Measurements from ENCODE around the gene RAD51B. TPM values are rescaled to one million over a fixed set of nuclear protein-coding genes. Genes with fewer than 3 reads are reported as not detected.

Gene RAD51B
- total RNA-seq, 1 donor from 2014 or later: 5.3 TPM

DNA sequence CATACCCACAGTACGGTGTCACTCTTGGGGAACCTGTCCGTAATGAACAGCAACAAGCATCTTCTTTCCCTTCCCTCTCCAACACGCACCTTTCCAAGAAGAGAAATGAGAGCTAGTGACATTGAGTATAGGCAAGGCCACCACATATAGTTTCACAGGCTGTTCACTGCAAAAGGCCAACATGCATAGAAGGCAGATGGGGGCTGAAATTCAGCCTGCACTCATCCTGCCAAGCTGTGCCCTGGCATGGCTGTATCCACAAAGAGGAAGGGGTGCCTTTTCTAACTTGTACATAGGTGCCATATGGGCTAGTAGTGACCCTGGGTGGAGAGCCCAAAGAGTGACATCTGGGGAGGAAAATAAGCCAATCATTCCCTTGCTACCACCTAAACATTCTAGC, 803.7 kb downstream of the RAD51B start:
- FAIRE-seq: no peak
- DNase-seq (ENCODE audit: low spot score in 2 of 2): no peak

DNA sequence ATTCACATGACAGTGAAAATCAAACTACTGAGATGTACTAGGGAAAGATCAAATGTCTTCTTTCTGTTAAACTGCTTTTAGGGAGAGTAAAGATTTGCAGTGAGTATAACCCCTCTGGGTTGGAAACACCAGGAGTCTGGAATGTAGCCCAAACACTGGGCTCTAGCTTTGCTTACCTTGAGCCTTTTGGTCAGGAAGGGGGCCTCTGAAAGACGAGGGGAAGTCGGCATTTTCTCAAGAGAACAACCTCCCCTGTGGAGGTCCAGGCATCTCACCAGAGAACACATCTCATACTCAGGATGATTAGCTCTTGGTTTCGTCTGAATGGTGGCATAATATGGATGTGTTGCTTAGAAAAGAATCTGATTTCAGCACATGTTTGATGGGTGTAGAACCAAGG, 804.2 kb downstream of the RAD51B start:
- DNase-seq (ENCODE audit: low spot score in 2 of 2) (no peak), FAIRE-seq (no peak)

- FAIRE-seq: no peak
- DNase-seq (ENCODE audit: low spot score in 2 of 2): no peak
Measured at GRCh38 chr14:68624541-68625220, 805.1 kb downstream of the RAD51B start.

GRCh38 chr14:68625366-68626090, 805.9 kb downstream of the RAD51B start:
- FAIRE-seq (no peak), DNase-seq (ENCODE audit: low spot score in 2 of 2) (no peak)

- FAIRE-seq: no peak
- no peak for DNase-seq (ENCODE audit: low spot score in 2 of 2)
Measured at GRCh38 chr14:68626386-68626785, 806.8 kb downstream of the RAD51B start.

DNA sequence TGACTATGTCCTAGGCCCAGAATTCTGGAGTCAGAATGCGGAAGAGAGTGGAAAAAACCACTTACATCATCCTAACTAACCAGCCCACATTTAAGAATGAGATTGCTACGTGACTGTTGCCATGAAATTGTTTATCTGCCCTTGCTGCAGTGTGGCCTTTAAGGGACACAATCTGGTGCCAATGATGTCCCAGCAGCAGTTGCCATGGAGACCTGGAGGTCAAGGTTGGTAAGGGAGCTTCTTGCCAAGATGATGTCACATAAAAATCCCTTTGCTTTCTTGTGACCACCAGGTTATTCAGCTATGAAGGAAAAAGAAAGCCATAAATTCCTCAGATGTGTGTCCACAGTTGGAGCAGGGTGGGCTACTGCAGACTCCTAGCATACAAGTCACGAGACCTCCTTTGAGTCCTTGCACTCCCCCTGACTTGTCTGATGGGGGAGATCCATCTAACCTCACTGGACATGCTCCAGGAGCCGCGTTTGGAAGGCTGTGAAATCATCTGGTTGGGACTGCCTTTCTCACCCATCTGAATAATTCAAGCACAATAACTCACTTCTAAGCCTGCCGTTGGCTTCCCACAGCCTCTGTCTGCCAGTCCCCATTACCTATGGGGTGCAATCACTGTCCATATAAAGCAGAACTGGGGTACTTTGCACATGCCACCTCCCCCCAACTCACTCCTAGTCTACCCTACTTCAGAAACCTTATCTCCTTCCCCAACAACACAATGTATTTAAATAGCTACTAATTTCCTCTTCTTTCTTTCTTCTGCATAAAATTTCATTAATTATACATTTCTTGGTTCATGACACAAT, 807.7 kb downstream of the RAD51B start:
- no peak for FAIRE-seq
- no peak for DNase-seq (ENCODE audit: low spot score in 2 of 2)

DNA sequence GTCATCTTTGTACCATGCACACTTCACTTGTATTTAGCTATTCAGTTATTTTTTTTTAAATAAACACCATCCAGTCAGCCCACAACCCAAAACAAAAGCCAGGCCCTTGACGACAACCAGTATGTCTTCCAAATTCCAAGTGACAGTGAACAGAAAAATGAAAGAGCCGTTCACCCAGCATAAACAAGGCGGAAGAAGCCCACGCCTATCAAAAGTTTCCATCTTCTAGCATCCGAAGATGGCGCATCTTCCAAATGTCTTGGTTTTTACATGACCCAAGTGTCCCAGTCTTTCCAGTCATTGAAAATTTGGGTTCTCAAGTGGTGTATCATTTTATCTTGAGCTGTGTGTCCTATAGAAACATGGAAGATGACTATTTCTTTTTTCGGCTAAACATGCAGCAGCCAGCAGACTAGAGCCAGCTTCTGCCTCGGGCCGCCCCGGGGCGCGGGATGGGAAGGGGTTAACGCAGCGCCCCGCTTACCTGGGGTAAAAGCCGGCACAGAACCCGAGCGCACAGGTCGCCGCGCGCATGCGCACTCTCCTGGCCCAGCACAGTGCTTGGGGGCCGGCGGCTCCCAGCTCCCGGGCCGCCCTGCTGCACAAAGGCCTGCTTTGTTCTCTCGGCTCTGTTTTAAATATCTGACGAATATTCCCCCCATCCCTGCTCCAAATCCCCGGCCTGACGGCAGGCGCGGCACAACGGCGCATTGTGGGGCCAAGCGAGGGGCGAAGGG, 808.5 kb downstream of the RAD51B start:
- DNase-seq (ENCODE audit: low spot score in 2 of 2): peak; percentile 80 to 81

DNA sequence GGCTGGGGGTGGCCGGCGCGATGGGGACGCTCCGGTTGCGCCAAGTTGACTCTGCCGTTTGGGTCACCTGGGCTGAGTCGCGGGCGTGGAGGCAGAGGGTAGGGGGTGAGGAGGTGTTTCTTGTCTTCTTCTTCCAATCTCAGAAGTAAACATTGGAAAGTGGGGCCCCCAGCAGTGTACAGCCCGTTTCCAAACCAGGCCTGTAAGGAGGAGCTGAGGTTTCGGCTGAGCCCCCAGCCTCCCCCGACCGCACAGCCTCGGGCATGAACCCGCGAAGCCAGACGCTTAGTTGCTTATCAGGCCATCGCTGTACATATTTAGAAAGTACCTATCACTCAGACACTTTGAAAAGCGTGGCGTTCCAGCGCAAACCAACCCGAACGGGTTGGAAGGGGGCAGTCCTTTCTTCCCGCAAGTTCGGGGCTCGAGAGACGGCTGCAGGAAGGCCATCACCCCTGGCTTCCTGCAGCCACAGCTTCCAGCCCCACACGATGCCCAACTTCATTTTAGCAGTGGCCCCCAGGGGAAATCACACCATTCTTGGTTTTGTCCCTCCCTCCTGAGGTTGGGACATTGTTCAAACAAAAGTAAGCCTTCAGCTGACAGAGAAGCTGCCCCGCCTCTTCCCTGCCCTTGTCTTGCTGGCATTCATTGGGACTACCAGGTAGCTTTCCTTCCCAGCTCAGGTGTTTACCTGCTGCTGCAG, 809.2 kb downstream of the RAD51B start:
- no peak for DNase-seq (ENCODE audit: low spot score in 2 of 2)

More for the DNA sequence above, 808.5 kb downstream of the RAD51B start:
- FAIRE-seq: no peak

DNA sequence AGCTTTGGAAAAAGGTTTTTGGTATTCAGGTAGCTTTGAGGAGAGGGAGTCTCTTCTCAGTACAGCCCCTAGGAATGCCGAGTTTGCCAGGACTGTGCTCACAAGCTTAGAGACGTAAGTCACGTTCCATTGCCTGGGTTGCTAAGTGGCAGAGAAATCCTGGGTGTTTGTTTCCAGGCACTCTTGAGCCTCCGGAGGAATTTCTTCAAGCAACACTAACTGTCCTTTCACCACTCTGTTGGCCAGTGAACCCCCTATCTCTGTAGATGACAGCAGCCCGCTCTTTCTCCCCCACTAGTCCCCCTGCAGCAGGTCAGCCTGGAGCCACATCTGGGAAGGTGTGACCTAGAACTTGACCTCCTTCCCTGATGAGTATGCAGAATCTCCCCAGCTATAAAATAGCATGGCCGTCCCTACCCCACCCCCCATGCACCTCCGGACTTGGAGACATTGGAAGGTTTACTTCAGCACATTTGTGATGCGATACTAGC, 810.5 kb downstream of the RAD51B start:
- DNase-seq (ENCODE audit: low spot score in 2 of 2) (no peak), FAIRE-seq (no peak)

More for the DNA sequence above, 809.2 kb downstream of the RAD51B start:
- no peak for FAIRE-seq

DNA sequence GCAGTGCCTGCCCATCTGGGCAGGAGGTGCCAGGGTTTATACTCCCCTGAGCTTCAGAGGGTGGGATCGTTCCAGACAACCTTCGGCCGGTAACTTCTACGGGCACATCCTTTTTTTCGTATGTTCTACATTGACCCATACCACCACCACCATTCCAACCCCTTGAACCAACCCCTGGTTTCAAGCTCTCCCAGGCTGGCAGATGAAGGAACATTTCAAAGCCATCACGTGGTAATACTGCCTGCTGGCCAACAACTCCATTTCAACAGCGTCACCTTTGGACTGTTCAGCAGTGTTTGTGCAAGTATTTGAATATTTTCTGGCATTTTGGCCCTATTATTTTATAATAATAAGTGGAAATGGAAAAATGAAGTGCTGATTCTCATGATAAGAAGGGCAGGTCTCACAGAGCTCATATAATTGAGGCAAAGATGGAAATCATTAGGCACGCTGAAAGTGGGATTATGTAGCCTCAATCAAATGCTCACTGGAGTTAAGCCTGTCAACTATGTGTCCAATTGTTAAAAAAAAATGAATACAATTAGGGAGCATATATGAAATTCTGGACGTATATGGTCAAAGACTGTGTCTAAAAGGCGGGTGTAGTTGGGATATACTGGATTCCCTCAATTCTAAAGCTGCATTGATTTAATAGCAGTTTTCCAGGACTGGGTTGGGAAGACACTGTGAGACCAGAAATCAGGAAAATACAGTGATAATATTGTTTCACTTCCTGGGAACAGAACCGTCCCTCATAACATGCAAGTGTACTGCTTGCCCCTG, 811.2 kb downstream of the RAD51B start:
- DNase-seq (ENCODE audit: low spot score in 2 of 2): no peak
- no peak for FAIRE-seq

DNA sequence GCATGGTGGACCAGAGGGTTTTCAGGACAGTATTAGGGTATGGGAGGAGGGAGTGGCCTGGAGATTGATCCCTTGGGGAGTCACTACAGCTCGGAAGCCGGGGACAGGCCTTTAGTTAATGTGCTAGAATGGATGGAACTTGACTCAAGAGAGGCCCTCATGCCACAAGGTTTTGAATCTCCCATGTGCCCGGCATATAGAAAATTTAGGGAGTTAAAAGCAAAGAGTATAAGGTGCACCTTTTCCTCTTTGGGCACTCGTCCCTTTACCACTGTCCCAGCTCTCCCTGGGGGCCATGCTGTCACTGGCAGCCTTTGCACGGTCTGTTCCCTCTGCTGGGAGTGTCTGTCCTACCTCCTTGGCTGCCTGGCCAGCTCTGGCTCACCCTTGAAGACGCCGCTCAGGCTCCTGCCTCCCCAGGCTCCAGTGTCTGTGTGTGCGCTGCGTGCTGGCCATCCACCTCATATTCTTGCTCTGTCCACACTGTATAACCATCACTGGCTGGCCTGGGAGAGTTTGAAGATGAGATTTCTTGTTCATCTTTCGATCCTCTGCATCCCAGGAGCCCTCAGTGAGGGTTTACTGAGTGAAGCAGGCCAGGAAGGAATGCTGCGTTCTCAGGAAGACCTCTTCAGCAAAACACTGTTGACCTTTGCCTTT, 811.9 kb downstream of the RAD51B start:
- FAIRE-seq: no peak

DNA sequence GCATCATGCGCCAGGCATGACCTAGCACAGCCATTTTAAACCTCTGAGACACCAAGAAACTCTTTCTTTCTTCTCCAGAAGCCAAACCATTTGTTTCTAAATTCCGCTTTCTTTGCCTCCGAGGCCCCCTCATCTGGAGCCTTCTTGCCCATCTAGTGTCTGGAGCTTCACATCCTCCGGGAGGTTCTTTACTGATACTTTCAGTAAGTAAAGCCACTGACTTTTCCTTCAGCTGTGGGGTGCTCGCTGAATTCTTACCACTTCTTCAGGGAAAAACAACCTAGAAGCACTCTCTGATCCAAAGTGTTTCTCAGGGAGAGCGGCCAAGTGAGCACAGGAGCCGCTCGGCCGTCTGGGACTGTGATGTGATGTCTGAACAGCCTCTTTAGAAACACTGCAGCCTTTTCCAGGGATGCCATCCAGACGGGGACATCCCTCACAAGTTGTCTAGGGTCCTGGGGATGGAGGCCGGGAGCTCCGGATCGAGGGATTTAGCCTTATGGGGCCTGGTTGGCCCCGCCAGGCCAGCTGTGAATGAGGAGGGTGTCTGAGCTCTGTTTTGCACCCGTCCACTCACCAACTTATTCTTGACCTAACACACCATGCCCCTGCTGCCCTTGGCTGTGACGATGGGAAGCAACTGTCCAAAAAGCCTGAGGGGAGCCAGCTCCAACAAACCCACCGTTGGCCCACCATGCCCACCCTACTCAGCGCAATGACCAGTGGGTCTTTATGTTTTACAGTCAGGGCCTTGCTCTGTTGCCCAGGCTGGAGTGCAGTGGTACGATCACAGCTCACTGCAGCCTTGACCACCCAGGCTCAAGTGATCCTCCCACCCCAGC, 812.7 kb downstream of the RAD51B start:
- DNase-seq (ENCODE audit: low spot score in 2 of 2) (no peak), FAIRE-seq (no peak)

More for the DNA sequence above, 811.9 kb downstream of the RAD51B start:
- no peak for DNase-seq (ENCODE audit: low spot score in 2 of 2)

GRCh38 chr14:68633131-68633991, 813.8 kb downstream of the RAD51B start:
- DNase-seq (ENCODE audit: low spot score in 2 of 2) (peak; percentile 62 to 68), FAIRE-seq (no peak)

GRCh38 chr14:68634332-68634731, 814.8 kb downstream of the RAD51B start:
- no peak for DNase-seq (ENCODE audit: low spot score in 2 of 2)
- no peak for FAIRE-seq

DNA sequence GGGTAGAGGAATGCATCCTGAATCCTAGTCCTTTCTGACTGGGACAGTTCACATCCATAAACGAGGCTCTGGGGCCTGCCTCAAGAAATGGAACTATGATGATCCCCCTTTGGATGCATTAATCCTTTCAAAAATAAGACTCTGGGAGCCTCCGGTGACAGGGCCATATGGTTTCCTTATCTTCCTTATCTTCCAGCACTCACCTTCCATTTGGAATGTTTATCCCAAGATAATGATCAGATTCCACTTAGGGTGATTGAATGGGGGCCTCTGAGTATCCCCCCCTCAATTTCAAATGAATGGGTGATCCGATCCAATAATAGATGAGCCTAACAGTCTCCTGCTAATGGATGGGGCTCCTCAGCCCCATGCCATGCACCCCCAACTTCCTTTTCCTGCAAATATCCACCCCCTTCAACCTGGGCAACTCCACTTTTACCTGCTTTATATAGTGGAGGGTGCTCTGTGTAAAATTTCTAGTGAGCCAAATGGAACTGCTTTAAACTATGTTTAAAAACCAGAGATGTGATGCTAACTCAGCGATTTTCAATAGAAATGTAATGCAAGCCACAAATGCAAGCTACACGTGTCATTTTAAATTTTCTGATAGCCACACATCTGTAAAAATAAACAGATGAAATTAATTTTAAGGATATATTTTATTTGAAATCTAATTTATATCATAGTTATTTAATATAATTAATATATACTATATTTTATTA, 815.5 kb downstream of the RAD51B start:
- peak; percentile 73 for FAIRE-seq
- DNase-seq (ENCODE audit: low spot score in 2 of 2): no peak

DNA sequence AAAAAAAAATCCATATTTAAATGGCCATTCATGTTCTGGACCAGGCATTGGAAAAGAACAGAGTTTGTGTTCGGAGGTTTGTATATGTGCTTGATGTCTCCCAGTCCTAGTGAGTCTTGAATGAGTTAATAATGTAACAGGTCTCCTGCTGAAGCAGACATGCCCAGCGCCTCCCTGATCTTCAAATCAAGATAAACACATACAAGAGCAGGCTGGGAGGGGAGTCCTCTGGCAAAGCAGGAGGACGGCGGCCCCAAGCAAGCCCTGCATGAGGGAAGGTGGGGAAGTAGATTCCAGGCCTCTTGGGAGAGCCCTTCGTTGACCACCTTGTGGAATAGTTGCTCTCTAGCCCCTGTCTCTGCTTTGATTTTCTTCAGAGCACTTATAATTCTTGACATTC, 817.0 kb downstream of the RAD51B start:
- DNase-seq (ENCODE audit: low spot score in 2 of 2) (no peak), FAIRE-seq (no peak)
